NCI-H2196 treated with DMSO at 0.1 percent for 48 hours (cell line): ENCODE results near the gene ASIC2.

Source experiments
- DNase-seq: peaks from one replicate; lab custom pipeline; 2025; ENCODE audit not compliant: unreplicated experiment; lab: John Stamatoyannopoulos, UW

Gene ASIC2

DNA sequence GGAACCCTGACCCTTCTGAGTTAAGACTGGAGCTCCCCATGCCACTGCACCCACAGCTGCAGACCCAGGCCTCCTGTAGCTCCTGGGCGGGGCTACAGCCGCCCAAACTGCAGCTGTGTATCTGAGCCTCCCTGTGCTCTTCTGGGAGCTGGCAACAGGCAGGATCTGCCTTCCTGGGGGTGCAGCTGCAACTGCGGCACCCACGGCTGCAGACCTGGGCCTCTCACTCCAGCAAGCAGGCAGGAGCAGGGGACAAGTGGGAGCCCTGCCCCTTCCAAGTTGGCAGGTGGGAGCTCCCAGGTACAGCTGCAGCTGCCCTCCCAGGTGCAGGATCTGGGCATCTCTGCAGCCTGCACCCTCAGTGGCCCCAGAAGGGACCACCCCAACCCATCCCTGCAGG lies 259.9 kb downstream of the ASIC2 start:
- DNase-seq, result no peak

DNA sequence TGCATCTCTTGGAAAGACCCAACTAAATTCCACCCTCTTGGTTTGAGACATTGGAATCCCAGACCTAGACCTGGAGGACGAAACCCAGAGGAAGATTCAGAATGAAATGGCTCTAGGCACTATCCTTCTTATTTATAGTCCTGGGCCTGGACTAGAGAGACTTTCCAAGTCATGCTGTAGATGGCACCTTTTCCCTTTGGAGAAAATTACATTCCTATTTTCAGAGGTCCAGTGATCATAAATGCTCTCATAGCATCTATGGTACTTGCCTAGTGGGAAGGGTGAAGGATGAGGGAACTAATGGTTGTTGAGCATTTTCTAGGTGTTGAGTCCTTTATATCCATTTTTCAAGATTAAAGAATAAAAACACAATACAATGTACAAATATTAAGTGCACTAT lies 264.3 kb downstream of the ASIC2 start:
- DNase-seq, result no peak

DNA sequence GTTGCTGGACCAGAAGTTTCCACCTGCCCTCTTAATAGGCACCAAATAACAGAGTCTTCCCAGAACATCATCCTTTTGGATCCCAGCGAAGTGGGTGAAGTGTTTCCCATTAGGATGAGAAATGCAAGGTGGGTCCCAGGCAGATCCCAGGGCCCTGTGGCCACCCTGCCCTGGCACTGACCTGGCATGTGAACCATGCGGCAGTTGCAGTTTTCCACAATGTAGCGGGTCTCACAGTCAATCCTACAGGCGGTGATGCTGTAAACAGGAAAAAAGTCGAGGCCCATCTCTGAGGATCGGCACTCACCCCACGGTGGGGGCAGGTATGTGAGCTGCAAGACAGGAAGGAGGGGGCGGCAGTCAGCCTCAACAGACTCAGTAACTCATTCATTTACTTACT lies 265.0 kb downstream of the ASIC2 start:
- DNase-seq, result no peak

DNA sequence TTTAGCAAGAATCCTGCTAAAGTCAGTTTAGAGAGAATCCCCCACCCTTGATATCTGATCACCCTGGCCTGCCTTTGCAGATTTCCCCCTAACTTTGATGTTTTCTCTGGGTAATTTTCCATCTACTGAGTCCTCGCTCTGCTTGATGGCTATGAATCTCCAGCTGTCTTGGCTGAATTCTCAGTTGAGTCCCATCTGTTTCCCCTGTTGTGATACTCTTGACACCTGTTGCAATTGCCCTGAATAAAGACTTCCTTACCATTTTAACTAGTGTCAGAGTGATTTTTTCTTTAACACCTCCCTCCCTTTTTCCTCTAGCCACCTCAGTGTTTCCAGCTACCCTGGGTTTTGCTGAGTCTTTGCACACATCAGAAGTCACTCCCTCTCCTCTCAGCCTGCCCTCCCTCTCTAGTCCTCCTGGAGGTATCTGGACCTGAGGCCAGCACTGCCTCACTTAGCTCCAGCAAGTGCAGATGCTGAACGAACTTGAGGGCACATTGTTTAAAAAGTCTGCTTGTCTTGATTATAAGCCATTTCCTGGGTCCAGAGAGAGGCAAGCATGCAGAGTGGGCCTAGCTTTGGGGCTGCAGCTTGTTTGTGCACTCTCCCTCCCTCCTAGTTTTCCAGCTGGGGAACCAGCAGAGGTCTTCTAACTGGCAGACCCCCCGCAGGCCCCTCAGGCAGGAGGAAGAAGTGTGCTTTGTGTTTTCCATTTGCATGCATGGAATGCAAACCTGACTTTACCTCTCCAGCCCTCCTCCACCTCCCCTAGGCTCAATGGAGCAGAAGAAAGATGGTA lies 268.2 kb downstream of the ASIC2 start:
- no peak for DNase-seq

DNA sequence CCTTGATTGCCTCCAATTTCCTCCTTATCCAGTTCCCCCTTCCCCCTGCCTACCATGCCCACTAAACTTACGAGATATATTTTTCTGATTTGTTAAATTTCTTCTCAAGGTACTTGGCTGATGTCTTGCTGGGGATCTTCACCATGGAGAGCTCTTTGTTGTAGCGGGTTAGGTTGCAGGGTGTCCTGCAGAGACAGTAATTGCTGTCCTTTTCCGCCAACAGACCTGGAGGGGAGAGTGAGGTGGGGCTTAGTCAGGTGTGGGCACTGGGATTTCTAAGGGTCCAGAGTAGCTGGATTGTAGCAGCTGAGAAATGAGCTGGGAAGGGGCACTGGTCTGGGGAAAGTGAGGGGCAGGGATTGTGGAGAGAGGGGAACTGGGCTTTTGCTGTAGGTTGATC lies 269.3 kb downstream of the ASIC2 start:
- no peak for DNase-seq

DNA sequence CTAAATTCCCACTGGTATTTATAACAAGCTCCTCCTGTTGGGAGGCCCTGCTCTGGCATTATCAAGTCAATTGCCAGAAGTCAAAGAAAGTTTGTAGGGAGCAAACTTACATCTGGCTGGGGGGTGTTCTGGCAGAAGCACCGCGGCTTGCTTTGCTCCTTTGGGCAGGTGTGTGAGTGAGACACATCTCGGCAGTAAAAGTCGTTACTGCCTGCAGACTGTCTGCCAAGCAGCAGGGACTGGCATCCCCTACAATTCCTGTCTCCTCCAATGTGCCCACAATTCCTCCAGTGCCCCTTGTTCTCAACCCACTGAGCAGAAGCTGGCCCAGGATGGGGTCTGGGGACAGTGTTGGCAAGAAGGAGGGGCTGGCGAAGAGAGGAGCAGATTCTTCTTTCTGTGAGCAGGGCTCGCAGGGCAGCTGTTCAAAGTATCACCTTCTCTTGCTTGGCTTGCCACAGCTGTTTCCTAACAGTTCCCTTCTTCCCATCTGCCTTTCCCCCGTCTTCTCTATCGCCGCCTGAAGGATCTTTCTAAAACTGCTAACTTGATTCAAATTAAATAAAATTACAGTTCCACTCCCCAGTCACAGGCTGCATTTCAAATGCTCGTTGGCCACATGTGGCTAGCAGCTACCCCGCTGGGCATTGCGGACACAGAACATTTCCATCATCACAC lies 271.2 kb downstream of the ASIC2 start:
- no peak for DNase-seq

DNA sequence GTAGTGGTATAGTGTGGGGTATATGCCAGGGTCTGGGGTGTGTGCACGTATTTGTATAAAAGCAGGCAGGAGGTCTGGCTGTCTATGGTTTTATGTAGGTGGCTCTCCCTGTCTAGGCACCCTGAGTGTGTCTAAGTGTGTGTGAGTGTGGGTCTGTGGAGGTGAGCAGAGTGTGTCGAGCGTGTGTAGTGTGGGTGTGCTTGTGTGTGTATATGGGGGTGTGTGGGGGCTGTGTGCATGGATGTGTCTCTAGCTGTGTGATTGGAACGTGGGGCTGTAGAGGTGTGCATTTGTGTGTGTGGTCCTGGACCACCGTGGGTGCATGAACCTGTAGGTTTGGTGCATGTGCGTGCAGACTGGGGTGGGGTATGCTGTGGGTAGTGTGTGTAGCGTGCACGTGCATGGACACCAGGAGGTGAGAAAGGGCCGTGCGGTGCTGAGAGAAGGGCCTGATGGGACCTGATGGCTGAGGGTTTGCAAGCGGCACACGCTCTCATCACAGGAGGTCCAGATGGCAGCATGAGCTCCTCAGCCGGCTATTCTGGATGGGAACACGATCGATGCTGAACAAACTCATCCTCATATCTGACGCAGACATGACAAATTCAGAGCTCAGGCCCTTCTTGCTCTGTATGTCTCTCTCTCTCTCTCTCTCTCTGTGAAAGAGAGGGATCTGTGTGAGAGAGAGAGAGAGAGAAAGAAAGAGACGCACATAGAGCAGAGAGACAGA lies 273.8 kb downstream of the ASIC2 start:
- DNase-seq, result no peak

DNA sequence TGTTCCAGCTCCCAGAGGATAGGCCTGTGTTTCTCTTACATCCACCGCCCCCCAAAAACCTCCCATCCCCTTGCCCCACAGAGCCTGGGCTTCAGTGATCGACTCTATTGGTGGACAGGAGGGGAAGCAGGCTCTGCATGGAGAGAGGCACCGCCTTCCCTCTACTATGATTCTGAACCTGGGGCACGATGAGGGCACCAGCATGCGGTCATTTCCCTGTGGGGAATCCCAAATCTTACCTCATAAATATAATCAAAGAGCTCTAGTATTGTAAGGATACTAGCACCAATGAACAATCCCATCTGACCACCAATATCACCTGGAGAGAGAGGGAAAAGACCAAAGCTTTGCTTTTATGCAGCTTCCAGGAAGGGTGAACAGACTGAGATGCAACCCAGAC lies 275.7 kb downstream of the ASIC2 start:
- no peak for DNase-seq

DNA sequence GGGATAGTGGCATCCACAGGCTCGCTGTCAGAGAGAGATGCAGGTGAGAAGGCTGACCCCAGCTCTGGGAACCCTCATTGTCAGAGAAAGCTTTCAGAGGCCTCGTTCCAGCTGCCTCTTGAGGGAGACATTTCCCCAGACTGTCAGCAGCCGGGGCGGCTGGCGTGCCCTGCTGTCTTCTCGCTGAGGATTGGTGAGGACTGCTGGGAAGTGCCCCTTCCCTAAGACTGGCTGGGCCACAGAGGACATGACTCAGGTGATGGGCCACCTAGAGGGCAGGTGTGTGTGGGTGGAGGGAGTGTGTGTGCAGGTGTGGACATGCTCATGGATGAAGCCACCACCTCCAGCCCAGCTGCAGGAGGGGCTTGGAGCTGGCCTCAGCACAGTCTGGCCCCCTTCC lies 276.2 kb downstream of the ASIC2 start:
- DNase-seq, result no peak

DNA sequence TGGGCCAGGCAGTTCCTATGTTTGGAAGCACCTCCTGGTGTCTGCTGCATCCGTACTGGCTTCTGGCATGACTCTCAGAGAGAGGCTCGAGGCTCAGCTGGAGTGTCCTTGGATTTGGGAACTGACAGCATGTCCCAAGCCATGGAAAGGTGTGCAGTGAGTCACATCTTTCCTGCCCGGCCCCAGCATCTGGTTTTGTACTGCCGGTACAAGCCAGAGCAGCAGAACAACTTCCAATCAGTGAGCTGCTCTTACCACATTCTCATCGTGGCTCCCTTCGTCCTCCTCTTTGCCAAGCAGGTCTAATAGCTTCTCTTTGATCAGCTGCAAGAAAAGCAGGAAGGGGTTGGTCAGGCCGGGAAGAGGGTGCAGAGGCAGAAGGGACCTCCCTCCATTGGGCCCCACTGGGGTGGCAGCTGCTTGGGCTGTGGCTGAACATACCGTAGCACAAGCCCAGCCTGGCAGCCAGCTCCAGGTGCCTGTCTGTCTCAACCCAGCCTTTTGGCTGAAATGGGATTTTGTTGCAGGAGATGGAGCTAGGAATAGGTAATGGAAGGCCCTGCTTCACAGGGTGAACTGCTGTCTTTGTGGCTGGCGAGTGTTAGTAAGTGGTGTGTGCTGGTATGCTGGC lies 277.3 kb downstream of the ASIC2 start:
- no peak for DNase-seq

DNA sequence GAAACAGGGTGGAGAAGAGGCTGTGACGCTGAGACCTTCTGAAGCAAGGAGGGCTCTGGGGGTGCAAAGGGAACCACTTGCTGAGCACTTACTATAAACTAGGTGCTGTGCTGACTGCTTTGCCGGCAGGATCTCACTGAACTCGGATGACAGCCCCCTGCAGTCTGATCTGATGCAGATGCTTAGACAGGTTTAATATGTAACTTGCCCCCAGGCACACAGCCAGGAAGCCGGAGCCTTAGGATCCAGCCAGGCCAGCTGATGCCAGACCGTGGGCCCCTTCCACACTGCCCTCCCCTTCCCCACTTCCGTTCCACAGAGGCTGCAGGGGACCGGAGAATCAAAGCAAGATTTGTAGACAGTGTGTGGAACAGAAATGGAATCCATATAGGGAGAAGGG lies 278.3 kb downstream of the ASIC2 start:
- no peak for DNase-seq

DNA sequence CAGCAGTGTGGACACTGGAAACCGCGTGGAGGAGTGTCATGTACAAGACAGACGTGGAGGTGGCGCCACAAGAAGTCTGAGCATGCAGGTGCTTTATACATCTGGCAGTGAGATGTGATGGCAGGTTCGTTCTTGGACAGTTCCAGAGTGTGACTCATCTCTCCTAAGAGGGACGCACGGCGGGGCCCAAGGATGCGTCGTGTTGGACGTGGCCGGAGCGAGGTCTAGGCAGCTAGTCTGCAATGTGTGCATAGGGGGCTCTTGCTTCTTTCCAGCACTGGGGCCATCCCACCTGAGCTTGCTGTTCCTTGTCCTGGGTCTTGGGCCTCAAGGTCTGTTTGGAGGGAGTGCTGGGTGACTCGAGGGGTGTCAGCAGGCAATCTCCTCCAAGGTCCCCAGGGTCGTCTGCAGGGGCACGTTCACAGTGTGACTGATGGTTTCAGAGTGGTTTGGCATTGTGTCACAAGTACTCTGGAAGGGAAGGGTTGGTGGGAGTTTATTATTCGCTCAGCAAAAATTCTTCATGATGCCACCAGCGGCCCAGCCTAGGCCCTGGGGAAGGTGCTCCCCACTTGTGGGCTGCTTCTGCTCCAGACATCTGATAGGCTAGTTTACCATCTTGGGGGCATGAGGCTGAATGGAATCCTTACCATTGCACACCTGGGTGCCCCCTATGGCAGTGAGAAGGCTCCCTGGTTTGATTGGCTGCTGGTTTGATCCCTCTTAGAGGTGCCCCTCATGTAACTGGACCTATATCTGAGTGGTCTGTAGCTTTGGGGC lies 279.3 kb downstream of the ASIC2 start:
- no peak for DNase-seq

DNA sequence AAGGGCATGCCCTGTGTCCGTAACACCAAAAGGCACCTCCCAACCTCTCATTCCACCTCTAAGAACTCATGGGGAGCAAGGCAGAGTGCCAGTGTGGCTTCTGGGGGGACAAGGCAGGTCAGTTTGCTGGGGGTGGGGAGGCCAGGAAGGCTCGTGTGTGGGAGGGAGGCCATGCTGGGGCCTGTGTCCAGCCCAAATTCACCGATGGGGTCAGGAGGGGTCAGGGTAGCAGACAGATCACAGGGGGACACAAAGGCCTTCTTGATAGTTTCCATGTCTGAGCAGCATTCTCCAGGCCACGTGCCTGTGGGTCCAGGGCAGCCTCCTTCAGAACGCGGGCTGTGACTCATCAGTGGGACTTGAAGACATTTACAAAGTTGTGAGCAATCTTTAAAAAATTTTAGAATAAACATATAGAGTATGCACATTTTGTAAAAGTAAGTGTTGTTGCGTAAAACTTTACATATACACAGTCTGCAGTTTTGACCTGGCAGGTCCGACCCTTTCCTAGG lies 280.5 kb downstream of the ASIC2 start:
- DNase-seq, result no peak

DNA sequence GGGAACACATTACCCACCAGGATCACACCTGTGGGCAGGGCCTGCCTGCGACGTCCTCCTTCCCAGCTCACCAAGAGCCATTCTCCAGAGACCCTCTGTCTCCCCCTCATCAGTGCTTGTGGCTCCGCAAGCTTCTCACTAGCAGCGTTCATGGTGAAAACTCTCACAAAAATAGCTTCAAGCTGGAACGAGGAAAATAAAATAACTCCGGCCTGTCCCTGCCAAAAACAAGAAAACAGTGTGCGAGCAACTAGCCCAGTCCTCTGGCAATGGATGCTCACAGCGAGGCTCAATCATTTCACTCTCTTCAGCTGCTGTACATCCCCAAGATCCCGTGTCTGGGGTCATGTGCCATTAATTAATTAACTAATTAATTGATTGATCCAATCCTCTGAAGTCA lies 283.5 kb downstream of the ASIC2 start:
- no peak for DNase-seq

DNA sequence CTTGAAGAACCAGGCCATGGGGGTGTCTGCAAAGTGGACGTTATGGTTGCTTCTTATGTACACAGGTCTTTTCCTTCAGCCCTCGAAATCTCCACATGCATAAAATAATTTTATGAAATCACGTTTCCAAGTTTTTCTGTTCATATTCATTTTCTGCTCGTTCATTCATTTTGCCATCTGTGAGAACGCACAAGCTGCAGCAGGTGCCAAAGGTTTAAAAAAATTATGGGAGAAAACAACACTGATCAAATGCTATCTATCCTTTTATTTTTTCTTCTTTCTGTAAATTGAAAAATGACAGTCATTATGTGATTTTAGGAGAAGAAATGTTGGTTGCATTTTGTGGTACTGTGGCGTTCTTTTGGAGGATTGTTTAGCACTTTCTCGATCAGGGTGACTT lies 285.9 kb downstream of the ASIC2 start:
- no peak for DNase-seq

DNA sequence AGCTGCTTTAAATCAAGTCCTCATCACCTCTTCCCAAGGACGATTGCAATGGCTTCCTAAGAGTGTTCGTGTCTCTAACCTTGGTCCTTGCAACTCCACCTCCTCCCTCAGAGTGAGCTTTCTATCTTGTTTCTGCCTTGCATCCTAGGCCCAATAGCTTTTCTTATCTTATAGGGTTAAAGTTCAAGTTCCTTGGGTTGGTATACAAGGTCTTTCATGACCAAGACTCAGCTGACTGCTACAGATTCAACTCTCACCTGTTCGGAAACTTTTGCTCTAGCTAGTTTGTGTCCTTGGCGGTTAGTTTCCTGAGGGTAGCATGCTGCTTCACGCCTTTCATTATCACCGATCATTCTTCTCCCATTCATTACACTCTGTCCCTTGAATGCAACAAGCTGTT lies 290.8 kb downstream of the ASIC2 start:
- DNase-seq, result no peak

DNA sequence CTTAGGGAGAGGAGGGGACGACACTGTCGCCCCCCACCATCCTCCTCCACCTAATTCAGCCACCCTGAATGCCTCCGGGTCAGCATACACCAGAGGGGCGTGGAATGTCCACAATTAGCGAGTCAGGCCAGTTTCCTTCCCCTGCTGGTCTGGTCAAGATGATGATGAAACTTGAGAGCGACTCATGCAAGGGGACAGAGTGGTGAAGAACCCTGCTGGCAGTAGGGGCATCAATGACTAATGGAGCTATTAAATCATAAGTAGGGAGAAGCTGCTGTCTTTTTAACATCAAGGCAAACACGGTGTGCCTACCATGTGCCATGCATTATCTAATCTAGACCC lies 294.2 kb downstream of the ASIC2 start:
- no peak for DNase-seq

DNA sequence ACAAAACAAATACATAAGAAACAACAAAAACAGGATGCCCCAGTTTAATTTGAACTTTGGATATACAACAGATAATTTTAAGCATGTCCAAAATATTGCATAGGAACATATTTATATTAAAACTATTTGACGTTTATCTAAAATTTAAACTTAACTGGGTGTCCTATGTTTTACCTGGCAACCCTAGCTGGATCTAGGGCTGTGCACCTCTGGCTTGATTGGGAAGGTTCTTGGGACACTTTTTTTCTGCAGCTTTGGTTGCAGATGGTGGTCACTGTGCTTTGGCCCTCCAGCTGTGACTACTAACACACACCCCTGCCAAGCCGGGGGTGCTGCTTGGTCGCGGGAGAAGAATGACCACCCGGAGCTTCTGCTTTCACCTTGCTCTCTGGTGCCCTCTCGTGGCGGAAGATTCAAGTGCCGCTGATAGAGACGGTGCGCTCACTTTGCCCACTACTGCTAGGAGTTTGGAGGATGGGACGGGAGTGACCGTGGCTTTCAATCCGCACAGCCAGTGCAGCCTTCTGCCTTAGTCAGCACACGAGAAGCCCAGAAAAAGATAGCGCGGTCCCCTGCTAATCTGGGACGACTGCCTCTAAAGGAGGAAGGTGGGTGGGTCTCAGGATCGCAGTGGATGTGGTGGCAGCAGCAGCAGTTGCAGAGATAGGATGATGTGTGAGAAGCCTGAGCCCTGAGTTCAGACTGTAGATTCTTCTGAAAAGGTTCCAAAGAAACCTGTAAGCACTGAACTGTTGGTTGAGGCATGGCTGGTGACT lies 294.8 kb downstream of the ASIC2 start:
- no peak for DNase-seq

DNA sequence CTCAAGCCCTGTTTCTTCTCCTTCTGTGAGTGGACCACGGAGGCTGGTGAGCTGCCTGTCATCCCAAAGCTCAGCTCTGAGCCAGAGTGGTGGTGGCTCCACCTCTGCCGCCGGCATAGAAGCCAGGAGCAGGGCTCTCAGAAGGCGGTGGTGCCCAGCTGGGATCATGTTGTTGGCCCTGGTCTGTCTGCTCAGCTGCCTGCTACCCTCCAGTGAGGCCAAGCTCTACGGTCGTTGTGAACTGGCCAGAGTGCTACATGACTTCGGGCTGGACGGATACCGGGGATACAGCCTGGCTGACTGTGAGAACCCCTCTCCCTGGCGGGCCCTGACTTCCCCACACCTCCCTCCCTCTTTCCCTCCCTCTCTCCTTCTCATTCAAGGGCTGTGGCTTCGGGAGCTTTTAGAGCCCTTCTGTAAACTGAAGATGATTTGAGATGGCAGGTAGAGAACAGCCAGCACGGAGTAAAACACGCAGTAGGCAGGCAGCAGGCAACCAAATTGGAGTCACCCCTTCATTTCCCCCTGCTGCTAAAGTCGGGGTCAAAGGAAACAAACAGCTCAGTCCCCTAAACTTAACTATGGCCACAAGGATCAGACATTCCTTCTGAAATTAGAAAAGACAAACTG lies 297.6 kb downstream of the ASIC2 start:
- DNase-seq, result no peak

DNA sequence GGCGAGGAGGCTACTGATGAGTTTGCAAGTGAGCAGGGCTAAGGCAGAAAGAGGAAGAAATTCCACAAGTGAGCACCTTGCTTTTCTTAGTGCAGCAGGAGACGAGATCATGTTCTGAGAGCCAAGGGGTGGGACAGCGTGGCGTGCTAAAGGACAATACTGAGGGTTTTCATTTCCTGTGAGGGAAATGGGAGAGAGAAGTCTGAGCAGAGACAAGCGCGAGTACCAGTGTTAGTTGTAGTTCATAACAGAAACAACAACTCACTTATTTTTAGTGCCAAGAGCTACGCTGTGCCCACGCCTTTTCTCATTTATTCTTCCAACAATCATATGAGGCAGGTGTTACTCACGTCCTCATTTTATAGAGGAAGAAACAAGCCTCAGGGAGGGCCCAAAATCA lies 299.1 kb downstream of the ASIC2 start:
- DNase-seq, result no peak
